NCI-H1092 (cell line): ENCODE data around the gene CPSF7.
A peak's percentile ranks its signal among the peaks of the same experiment; 100 is the strongest.
"Not testable (repeated sequence)": the region's sequence is repeated elsewhere in the genome, so short reads cannot be mapped to it uniquely, and the experiment has no call there.

Source experiments
- DNase-seq: peaks from one replicate; lab custom pipeline; 2025; lab: John Stamatoyannopoulos, UW

The CPSF7 gene

GRCh38 chr11:61384271-61385242, 45.2 kb downstream of the CPSF7 start:
- no peak for DNase-seq

- not testable (repeated sequence) for DNase-seq
Measured at GRCh38 chr11:61383859-61384258, 45.9 kb downstream of the CPSF7 start.

- DNase-seq: no peak
Measured at GRCh38 chr11:61380884-61381283, 48.9 kb downstream of the CPSF7 start.

GRCh38 chr11:61378713-61379313, 51.0 kb downstream of the CPSF7 start:
- no peak for DNase-seq

GRCh38 chr11:61377461-61378160, 52.2 kb downstream of the CPSF7 start:
- no peak for DNase-seq

- DNase-seq: no peak
Measured at GRCh38 chr11:61375761-61376108, 54.0 kb downstream of the CPSF7 start.

- DNase-seq: no peak
Measured at GRCh38 chr11:61372659-61373420, 56.9 kb downstream of the CPSF7 start.

GRCh38 chr11:61370349-61371005, 59.3 kb downstream of the CPSF7 start:
- no peak for DNase-seq

- DNase-seq: no peak
Measured at GRCh38 chr11:61369372-61370348, 60.1 kb downstream of the CPSF7 start.

- DNase-seq: no peak
Measured at GRCh38 chr11:61368646-61369045, 61.1 kb downstream of the CPSF7 start.

GRCh38 chr11:61367406-61367805, 62.4 kb downstream of the CPSF7 start:
- no peak for DNase-seq

- DNase-seq: no peak
Measured at GRCh38 chr11:61364012-61364675, 65.6 kb downstream of the CPSF7 start.

- no peak for DNase-seq
Measured at GRCh38 chr11:61362542-61362875, 67.3 kb downstream of the CPSF7 start.

- peak; percentile 96 for DNase-seq
Measured at GRCh38 chr11:61361741-61362541, 67.8 kb downstream of the CPSF7 start, which contains the start of the genes CYB561A3 and TMEM138. CYB561A3 (minus strand) TSS chr11:61361882; CDS start chr11:61356713, 5,169 bp downstream. TMEM138 (plus strand) TSS chr11:61362374; CDS start chr11:61364391, 2,017 bp downstream.

GRCh38 chr11:61361237-61361740, 68.5 kb downstream of the CPSF7 start:
- DNase-seq: no peak

- no peak for DNase-seq
Measured at GRCh38 chr11:61359516-61359915, 70.3 kb downstream of the CPSF7 start.

GRCh38 chr11:61358566-61358965, 71.2 kb downstream of the CPSF7 start:
- DNase-seq: no peak

- no peak for DNase-seq
Measured at GRCh38 chr11:61357894-61358239, 71.9 kb downstream of the CPSF7 start.
